OCI-LY1 (cell line): ENCODE results near the gene TGM4.

Experiments
- EZH2 ChIP-seq: fragments of 200-600 bp; sonication (generic), shearing (Covaris generic); IDR thresholded peaks from 2 replicates; pipeline ENCODE4 v1.8.0; 2017; ENCODE audit warnings: borderline replicate concordance, mixed run types, mild to moderate bottlenecking, antibody characterized with exemption, low read length, moderate library complexity, mixed read lengths
- TF ChIP-seq, protein P1 (sequence below): fragments of 200-600 bp; sonication (generic), shearing (Covaris generic); IDR thresholded peaks from 2 replicates; pipeline ENCODE4 v1.5.1; 2017; ENCODE audit warnings: mild to moderate bottlenecking, antibody characterized with exemption, low read length, moderate library complexity, mixed read lengths

DNA sequence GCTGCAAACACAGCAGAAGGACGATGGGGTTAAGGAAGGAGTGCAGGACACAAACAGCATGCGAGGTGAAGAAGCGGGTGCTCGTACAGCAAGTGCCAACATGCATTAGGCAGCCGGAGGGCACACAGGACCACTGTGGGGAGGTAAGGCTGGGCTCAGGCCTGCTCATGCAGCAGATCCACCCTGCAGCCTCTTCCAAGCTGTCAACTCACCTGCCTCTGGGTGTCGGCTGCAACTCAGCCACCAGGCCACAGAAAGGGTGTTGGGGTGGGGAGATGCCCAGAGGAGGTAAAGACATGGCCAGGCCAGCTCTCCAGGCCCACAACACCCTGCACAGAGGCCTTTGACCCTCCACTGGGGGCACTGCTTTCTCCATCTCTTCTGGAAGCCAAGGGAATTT, 44.2 kb downstream of the TGM4 start:
- TF ChIP-seq, protein P1, sequence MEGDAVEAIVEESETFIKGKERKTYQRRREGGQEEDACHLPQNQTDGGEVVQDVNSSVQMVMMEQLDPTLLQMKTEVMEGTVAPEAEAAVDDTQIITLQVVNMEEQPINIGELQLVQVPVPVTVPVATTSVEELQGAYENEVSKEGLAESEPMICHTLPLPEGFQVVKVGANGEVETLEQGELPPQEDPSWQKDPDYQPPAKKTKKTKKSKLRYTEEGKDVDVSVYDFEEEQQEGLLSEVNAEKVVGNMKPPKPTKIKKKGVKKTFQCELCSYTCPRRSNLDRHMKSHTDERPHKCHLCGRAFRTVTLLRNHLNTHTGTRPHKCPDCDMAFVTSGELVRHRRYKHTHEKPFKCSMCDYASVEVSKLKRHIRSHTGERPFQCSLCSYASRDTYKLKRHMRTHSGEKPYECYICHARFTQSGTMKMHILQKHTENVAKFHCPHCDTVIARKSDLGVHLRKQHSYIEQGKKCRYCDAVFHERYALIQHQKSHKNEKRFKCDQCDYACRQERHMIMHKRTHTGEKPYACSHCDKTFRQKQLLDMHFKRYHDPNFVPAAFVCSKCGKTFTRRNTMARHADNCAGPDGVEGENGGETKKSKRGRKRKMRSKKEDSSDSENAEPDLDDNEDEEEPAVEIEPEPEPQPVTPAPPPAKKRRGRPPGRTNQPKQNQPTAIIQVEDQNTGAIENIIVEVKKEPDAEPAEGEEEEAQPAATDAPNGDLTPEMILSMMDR, result no peak
- no peak for TF ChIP-seq EZH2
